GM23338 (cell line): ENCODE results near the gene UVRAG. TPM values are rescaled to one million over a fixed set of nuclear protein-coding genes. Genes with fewer than 3 reads are reported as not detected.

Experiments used
- CREB1 ChIP-seq: fragments of 250-450 bp; sonication (Bioruptor Pico); IDR thresholded peaks from 2 replicates; pipeline ENCODE4 v1.5.0; 2020; ENCODE audit warnings: low read depth, mild to moderate bottlenecking, moderate library complexity
- EZH2phosphoT487 ChIP-seq: fragments of 200-600 bp; sonication (generic); IDR thresholded peaks from one replicate; pipeline ENCODE4 v1.8.1; 2018; ENCODE audit warnings: antibody characterized with exemption; ENCODE audit not compliant: unreplicated experiment
- JUNB ChIP-seq: IDR thresholded peaks from one replicate; pipeline ENCODE4 v1.6.1; 2016; ENCODE audit warnings: antibody characterized with exemption; ENCODE audit not compliant: unreplicated experiment
- NANOG ChIP-seq: IDR thresholded peaks from 2 replicates; pipeline ENCODE4 v1.6.1; 2016; ENCODE audit warnings: antibody characterized with exemption, borderline replicate concordance
- POLR2AphosphoS5 ChIP-seq: IDR thresholded peaks from 2 replicates; pipeline ENCODE4 v1.6.1; 2016; ENCODE audit warnings: antibody characterized with exemption, low read depth
- ZNF114 ChIP-seq: fragments of 250-450 bp; sonication (Bioruptor Pico); IDR thresholded peaks from 2 replicates; pipeline ENCODE4 v1.5.0; 2020; ENCODE audit warnings: mild to moderate bottlenecking, moderate library complexity
- ZNF331 ChIP-seq: fragments of 250-450 bp; sonication (Bioruptor Pico); IDR thresholded peaks from 2 replicates; pipeline ENCODE4 v1.5.0; 2020; ENCODE audit warnings: low read depth, mild to moderate bottlenecking, moderate library complexity
- polyA plus RNA-seq: library from polyadenylated mRNA; unstranded; fragments of >200 nt; fragmentation: Nextera tagmentation; extraction: Ambion mirVana; gene quantifications from 2 replicates; pipeline ENCODE4 v1.2.1, GENCODE V29; 2016
- total RNA-seq: library from RNA; depleted of rRNA; stranded (reverse); fragments of >200 nt; shearing (Covaris generic); gene quantifications from 2 replicates; pipeline ENCODE4 v1.2.3, GENCODE V29; 2014
- TF ChIP-seq, protein P1 (sequence below): fragments of 250-450 bp; sonication (Bioruptor Pico); IDR thresholded peaks from 2 replicates; pipeline ENCODE4 v1.5.0; 2020; ENCODE audit warnings: mild to moderate bottlenecking, moderate library complexity
- TF ChIP-seq, protein P2 (sequence below): IDR thresholded peaks from 2 replicates; pipeline ENCODE4 v1.6.1; 2016; ENCODE audit warnings: antibody characterized with exemption

Gene UVRAG
- total and polyA plus RNA-seq, 2 experiments from 2014 or later, result 15.3 to 17.4 TPM

DNA sequence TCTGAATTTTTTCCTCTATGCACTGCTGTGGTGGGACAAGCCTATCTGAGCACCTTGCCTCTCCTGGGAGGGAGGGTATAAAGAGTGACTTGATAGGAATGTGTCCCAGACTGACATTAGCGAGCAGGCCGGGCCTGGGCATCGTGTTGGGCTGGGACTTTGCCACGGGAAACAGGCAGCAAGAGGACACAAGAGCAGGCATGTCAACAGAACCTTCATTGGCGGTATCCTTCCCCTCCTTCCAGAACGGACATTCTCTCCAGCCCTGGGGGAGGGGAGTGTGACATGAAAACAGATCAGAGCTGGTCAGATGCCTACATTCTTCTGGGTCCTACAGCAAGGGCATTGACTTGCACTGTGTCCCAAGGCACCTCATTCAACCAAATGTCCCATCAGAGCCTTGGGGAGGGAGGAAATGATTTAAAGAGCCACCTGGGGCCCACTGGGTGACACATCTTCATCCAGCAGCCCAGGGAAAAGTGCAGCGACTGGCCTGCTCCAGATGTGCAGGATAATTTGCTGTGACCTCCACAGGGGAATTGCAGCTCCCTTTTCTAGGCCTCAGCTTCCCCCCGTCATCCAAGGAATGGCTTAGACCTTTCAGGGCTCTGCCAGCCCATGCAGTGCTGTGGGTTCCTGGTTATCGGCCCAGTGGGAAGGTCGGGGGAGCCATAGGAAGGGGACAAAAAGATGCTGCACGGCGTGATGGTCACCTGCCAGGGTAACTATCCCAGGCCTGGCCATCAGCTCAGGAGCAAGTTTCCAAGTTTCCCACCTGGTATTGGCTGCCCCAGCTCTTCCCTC, 21.8 kb upstream of the UVRAG start (continued):
- TF ChIP-seq, protein P1, sequence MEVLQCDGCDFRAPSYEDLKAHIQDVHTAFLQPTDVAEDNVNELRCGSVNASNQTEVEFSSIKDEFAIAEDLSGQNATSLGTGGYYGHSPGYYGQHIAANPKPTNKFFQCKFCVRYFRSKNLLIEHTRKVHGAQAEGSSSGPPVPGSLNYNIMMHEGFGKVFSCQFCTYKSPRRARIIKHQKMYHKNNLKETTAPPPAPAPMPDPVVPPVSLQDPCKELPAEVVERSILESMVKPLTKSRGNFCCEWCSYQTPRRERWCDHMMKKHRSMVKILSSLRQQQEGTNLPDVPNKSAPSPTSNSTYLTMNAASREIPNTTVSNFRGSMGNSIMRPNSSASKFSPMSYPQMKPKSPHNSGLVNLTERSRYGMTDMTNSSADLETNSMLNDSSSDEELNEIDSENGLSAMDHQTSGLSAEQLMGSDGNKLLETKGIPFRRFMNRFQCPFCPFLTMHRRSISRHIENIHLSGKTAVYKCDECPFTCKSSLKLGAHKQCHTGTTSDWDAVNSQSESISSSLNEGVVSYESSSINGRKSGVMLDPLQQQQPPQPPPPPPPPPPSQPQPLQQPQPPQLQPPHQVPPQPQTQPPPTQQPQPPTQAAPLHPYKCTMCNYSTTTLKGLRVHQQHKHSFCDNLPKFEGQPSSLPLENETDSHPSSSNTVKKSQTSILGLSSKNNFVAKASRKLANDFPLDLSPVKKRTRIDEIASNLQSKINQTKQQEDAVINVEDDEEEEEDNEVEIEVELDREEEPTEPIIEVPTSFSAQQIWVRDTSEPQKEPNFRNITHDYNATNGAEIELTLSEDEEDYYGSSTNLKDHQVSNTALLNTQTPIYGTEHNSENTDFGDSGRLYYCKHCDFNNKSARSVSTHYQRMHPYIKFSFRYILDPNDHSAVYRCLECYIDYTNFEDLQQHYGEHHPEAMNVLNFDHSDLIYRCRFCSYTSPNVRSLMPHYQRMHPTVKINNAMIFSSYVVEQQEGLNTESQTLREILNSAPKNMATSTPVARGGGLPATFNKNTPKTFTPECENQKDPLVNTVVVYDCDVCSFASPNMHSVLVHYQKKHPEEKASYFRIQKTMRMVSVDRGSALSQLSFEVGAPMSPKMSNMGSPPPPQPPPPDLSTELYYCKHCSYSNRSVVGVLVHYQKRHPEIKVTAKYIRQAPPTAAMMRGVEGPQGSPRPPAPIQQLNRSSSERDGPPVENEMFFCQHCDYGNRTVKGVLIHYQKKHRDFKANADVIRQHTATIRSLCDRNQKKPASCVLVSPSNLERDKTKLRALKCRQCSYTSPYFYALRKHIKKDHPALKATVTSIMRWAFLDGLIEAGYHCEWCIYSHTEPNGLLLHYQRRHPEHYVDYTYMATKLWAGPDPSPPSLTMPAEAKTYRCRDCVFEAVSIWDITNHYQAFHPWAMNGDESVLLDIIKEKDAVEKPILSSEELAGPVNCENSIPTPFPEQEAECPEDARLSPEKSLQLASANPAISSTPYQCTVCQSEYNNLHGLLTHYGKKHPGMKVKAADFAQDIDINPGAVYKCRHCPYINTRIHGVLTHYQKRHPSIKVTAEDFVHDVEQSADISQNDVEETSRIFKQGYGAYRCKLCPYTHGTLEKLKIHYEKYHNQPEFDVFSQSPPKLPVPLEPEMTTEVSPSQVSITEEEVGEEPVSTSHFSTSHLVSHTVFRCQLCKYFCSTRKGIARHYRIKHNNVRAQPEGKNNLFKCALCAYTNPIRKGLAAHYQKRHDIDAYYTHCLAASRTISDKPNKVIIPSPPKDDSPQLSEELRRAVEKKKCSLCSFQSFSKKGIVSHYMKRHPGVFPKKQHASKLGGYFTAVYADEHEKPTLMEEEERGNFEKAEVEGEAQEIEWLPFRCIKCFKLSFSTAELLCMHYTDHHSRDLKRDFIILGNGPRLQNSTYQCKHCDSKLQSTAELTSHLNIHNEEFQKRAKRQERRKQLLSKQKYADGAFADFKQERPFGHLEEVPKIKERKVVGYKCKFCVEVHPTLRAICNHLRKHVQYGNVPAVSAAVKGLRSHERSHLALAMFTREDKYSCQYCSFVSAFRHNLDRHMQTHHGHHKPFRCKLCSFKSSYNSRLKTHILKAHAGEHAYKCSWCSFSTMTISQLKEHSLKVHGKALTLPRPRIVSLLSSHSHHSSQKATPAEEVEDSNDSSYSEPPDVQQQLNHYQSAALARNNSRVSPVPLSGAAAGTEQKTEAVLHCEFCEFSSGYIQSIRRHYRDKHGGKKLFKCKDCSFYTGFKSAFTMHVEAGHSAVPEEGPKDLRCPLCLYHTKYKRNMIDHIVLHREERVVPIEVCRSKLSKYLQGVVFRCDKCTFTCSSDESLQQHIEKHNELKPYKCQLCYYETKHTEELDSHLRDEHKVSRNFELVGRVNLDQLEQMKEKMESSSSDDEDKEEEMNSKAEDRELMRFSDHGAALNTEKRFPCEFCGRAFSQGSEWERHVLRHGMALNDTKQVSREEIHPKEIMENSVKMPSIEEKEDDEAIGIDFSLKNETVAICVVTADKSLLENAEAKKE (CRISPR knock-in tag), result no peak
- TF ChIP-seq ZNF331, result no peak
- TF ChIP-seq JUNB, result no peak
- TF ChIP-seq, protein P2, sequence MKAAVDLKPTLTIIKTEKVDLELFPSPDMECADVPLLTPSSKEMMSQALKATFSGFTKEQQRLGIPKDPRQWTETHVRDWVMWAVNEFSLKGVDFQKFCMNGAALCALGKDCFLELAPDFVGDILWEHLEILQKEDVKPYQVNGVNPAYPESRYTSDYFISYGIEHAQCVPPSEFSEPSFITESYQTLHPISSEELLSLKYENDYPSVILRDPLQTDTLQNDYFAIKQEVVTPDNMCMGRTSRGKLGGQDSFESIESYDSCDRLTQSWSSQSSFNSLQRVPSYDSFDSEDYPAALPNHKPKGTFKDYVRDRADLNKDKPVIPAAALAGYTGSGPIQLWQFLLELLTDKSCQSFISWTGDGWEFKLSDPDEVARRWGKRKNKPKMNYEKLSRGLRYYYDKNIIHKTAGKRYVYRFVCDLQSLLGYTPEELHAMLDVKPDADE, result no peak
- TF ChIP-seq ZNF114 (CRISPR knock-in tag), result no peak
- no peak for TF ChIP-seq CREB1 (CRISPR knock-in tag)
- no peak for TF ChIP-seq EZH2phosphoT487
- TF ChIP-seq NANOG, result no peak
- TF ChIP-seq POLR2AphosphoS5, result no peak
